ENCODE results near the gene RAB29.

Gene RAB29

GRCh38 chr1:205719015-205719414, 56.3 kb downstream of the RAB29 start:
- no peak for DNase-seq

Measured in NCI-H226 (cell line).